HL-60 (cell line): Measurements from ENCODE around the gene SIGLEC7.

ENCODE experiments used
- GABPA ChIP-seq: IDR thresholded peaks from 2 replicates; pipeline ENCODE4 v1.6.1; 2012; ENCODE audit warnings: low read depth
- POLR2AphosphoS5 ChIP-seq: IDR thresholded peaks from 2 replicates; pipeline ENCODE4 v1.6.1; 2012; ENCODE audit warnings: low read depth
- SPI1 ChIP-seq: IDR thresholded peaks from 2 replicates; pipeline ENCODE4 v1.6.1; 2012; ENCODE audit warnings: low read depth, mild to moderate bottlenecking, borderline replicate concordance
- TF ChIP-seq, protein P1 (sequence below): IDR thresholded peaks from one replicate; pipeline ENCODE4 v1.5.1; 2011; ENCODE audit warnings: low read length, control low read depth, inconsistent platforms; ENCODE audit not compliant: insufficient read depth
- TF ChIP-seq, protein P2 (sequence below): IDR thresholded peaks from 2 replicates; pipeline ENCODE4 v1.6.1; 2012; ENCODE audit warnings: low read depth; ENCODE audit not compliant: insufficient replicate concordance

DNA sequence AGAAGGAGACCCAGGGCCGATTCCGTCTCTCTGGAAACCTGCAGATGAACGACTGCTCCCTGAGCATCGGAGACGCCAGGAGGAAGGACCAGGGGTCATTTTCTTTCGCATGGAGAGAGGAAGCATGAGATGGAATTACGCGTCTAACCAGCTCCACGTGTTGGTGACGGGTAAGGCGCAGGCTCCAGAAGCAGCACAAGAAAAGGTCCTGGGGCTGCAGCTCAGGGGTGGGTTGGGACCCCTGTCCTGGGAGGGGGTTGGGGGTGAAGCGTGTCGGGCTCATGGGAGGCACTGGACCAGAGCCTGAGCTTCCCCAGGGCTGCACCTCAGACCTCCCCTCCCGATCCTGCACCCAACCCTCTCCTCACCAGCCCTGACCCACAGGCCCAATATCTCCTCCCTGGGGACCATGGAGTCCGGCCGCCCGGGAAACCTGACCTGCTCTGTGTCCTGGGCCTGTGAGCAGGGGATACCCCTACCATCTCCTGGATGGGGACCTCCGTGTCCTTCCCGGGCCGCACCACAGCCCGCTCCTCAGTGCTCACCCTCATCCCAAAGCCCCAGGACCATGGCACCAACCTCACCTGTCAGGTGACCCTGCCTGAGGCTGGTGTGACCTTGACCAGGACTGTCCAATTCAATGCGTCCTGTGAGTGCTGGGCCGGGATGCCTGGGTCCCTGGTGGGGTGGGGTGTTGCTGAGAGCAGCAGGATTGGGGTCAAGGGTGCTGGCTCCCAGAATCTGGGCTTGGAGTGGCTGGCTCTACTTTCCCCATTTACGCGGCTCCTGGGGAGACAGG is 43.2 kb downstream of the SIGLEC7 start:
- TF ChIP-seq, protein P1, sequence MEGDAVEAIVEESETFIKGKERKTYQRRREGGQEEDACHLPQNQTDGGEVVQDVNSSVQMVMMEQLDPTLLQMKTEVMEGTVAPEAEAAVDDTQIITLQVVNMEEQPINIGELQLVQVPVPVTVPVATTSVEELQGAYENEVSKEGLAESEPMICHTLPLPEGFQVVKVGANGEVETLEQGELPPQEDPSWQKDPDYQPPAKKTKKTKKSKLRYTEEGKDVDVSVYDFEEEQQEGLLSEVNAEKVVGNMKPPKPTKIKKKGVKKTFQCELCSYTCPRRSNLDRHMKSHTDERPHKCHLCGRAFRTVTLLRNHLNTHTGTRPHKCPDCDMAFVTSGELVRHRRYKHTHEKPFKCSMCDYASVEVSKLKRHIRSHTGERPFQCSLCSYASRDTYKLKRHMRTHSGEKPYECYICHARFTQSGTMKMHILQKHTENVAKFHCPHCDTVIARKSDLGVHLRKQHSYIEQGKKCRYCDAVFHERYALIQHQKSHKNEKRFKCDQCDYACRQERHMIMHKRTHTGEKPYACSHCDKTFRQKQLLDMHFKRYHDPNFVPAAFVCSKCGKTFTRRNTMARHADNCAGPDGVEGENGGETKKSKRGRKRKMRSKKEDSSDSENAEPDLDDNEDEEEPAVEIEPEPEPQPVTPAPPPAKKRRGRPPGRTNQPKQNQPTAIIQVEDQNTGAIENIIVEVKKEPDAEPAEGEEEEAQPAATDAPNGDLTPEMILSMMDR = no peak
- no peak for TF ChIP-seq POLR2AphosphoS5
- TF ChIP-seq, protein P2, sequence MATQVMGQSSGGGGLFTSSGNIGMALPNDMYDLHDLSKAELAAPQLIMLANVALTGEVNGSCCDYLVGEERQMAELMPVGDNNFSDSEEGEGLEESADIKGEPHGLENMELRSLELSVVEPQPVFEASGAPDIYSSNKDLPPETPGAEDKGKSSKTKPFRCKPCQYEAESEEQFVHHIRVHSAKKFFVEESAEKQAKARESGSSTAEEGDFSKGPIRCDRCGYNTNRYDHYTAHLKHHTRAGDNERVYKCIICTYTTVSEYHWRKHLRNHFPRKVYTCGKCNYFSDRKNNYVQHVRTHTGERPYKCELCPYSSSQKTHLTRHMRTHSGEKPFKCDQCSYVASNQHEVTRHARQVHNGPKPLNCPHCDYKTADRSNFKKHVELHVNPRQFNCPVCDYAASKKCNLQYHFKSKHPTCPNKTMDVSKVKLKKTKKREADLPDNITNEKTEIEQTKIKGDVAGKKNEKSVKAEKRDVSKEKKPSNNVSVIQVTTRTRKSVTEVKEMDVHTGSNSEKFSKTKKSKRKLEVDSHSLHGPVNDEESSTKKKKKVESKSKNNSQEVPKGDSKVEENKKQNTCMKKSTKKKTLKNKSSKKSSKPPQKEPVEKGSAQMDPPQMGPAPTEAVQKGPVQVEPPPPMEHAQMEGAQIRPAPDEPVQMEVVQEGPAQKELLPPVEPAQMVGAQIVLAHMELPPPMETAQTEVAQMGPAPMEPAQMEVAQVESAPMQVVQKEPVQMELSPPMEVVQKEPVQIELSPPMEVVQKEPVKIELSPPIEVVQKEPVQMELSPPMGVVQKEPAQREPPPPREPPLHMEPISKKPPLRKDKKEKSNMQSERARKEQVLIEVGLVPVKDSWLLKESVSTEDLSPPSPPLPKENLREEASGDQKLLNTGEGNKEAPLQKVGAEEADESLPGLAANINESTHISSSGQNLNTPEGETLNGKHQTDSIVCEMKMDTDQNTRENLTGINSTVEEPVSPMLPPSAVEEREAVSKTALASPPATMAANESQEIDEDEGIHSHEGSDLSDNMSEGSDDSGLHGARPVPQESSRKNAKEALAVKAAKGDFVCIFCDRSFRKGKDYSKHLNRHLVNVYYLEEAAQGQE = no peak
- no peak for TF ChIP-seq GABPA
- no peak for TF ChIP-seq SPI1
